Ishikawa (cell line): Measurements from ENCODE around the gene CCNL1.

ENCODE experiments used
- CEBPB ChIP-seq: IDR thresholded peaks from 2 replicates; pipeline ENCODE4 v1.6.1; 2012
- CREB1 ChIP-seq: IDR thresholded peaks from 2 replicates; pipeline ENCODE4 v1.6.1; 2012; ENCODE audit warnings: low read depth
- EGR1 ChIP-seq: IDR thresholded peaks from 2 replicates; pipeline ENCODE4 v1.6.1; 2012
- EP300 ChIP-seq: IDR thresholded peaks from 2 replicates; pipeline ENCODE4 v1.6.1; 2012; ENCODE audit warnings: borderline replicate concordance
- FOXM1 ChIP-seq: IDR thresholded peaks from 2 replicates; pipeline ENCODE4 v1.6.1; 2012; ENCODE audit warnings: low read depth, borderline replicate concordance
- MAX ChIP-seq: IDR thresholded peaks from 2 replicates; pipeline ENCODE4 v1.6.1; 2012
- NFIC ChIP-seq: IDR thresholded peaks from 2 replicates; pipeline ENCODE4 v1.6.1; 2012
- RAD21 ChIP-seq: IDR thresholded peaks from 2 replicates; pipeline ENCODE4 v1.6.1; 2012; ENCODE audit warnings: low read depth
- TAF1 ChIP-seq: IDR thresholded peaks from 2 replicates; pipeline ENCODE4 v1.6.1; 2012; ENCODE audit warnings: low read depth, mild to moderate bottlenecking
- TCF12 ChIP-seq: IDR thresholded peaks from 2 replicates; pipeline ENCODE4 v1.6.1; 2012; ENCODE audit warnings: low read depth
- YY1 ChIP-seq: IDR thresholded peaks from 2 replicates; pipeline ENCODE4 v1.6.1; 2012; ENCODE audit warnings: low read depth
- TF ChIP-seq, protein P1 (sequence below): IDR thresholded peaks from 2 replicates; pipeline ENCODE4 v1.6.1; 2012; ENCODE audit warnings: low read depth, mild to moderate bottlenecking

- TF ChIP-seq YY1, result no peak
- TF ChIP-seq MAX, result no peak
- TF ChIP-seq EGR1, result no peak
- TF ChIP-seq, protein P1, sequence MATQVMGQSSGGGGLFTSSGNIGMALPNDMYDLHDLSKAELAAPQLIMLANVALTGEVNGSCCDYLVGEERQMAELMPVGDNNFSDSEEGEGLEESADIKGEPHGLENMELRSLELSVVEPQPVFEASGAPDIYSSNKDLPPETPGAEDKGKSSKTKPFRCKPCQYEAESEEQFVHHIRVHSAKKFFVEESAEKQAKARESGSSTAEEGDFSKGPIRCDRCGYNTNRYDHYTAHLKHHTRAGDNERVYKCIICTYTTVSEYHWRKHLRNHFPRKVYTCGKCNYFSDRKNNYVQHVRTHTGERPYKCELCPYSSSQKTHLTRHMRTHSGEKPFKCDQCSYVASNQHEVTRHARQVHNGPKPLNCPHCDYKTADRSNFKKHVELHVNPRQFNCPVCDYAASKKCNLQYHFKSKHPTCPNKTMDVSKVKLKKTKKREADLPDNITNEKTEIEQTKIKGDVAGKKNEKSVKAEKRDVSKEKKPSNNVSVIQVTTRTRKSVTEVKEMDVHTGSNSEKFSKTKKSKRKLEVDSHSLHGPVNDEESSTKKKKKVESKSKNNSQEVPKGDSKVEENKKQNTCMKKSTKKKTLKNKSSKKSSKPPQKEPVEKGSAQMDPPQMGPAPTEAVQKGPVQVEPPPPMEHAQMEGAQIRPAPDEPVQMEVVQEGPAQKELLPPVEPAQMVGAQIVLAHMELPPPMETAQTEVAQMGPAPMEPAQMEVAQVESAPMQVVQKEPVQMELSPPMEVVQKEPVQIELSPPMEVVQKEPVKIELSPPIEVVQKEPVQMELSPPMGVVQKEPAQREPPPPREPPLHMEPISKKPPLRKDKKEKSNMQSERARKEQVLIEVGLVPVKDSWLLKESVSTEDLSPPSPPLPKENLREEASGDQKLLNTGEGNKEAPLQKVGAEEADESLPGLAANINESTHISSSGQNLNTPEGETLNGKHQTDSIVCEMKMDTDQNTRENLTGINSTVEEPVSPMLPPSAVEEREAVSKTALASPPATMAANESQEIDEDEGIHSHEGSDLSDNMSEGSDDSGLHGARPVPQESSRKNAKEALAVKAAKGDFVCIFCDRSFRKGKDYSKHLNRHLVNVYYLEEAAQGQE, result no peak
- no peak for TF ChIP-seq EP300
- no peak for TF ChIP-seq NFIC
- TF ChIP-seq CREB1, result no peak
- TF ChIP-seq CEBPB, result no peak
- no peak for TF ChIP-seq TCF12
- TF ChIP-seq RAD21, result no peak
- TF ChIP-seq TAF1, result no peak
- TF ChIP-seq FOXM1, result no peak
Observed at GRCh38 chr3:157195965-157196364, 36.0 kb upstream of the CCNL1 start.
